ENCODE data around the gene GHITM.
"Not testable (repeated sequence)": the region's sequence is repeated elsewhere in the genome, so short reads cannot be mapped to it uniquely, and the experiment has no call there.

Gene GHITM

DNA sequence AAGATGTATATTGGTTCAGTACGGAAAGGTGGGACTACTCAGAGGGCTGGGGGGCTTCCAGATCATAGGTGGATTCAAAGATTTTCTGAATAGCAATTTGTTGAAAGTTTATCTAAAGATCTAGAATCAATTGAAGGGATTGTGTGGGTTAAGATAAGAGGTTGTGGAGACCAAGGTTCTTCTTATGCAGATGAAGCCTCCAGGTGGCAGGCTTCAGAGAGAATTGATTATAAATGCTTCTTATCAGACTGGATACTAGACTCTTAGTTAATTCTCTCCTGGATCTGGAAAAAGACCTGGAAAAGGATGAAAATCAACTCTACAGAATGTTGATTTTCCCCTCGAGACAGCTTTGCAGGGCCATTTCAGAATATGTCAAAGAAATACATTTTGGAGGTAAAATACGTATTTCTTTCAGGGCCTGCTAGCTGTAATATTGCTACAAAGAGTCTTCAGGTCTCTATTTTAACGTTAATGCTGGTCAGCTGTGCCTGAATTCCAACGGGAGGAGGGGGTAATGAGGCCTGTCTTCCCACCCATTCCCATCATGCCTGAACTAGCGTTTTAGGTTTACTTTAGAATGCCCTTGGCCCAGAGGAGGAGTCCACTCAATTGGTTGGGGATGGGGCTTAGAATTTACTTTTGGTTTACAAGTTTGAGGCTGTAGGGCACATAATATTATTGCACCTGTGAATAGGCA, 21.5 kb downstream of the GHITM start:
- no peaks in the 10 kb centered on the region for H3K9me3 ChIP-seq (ENCODE audit: control insufficient read depth, low read length)
- DNase-seq: no peak
- H3K27ac ChIP-seq (ENCODE audit: insufficient read depth, low read length, poor library complexity, severe bottlenecking): no peak overlapping the region
- no peaks in the 10 kb centered on the region for H3K4me1 ChIP-seq (ENCODE audit: control insufficient read depth, insufficient read depth, low read length, poor library complexity, severe bottlenecking)
- no peaks in the 10 kb centered on the region for H3K36me3 ChIP-seq (ENCODE audit: control insufficient read depth, insufficient read depth, low read length)
- no peak overlapping the region for H3K4me3 ChIP-seq (ENCODE audit: insufficient read depth, low read depth, low read length, poor library complexity, severe bottlenecking)
- H3K27me3 ChIP-seq (replicated peaks; ENCODE audit: control insufficient read depth, insufficient read depth, low read length, poor library complexity, severe bottlenecking): no peaks in the 10 kb centered on the region

DNA sequence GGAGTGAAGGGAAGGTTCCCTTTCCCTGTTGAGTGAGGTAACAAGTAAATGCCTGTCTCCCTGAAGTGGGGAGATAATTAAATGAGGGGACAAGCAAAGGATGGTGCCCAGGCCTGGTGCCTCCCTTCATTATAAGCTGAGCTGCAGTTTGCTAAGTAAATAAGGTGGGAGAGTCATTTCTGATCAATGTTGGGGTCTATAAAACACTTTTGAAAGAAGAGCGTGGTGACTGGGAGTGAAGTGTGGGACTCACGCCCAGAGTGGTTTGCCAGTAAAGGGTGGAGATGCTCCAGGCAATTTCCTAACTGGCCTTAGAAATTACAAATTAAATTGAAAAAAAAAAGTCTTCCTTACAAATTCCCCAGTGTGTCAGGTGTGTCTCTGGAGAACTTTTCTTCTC, 24.7 kb downstream of the GHITM start:
- Histone ChIP-seq H3K4me1 (ENCODE audit: control insufficient read depth, insufficient read depth, low read length, poor library complexity, severe bottlenecking) (no peaks in the 10 kb centered on the region), H3K36me3 (ENCODE audit: control insufficient read depth, insufficient read depth, low read length) (no peaks in the 10 kb centered on the region), H3K27me3 (replicated peaks; ENCODE audit: control insufficient read depth, insufficient read depth, low read length, poor library complexity, severe bottlenecking) (no peaks in the 10 kb centered on the region), H3K9me3 (ENCODE audit: control insufficient read depth, low read length) (no peaks in the 10 kb centered on the region), H3K27ac (ENCODE audit: insufficient read depth, low read length, poor library complexity, severe bottlenecking) (no peak overlapping the region), H3K4me3 (ENCODE audit: insufficient read depth, low read depth, low read length, poor library complexity, severe bottlenecking) (no peak overlapping the region)
- DNase-seq: no peak

DNA sequence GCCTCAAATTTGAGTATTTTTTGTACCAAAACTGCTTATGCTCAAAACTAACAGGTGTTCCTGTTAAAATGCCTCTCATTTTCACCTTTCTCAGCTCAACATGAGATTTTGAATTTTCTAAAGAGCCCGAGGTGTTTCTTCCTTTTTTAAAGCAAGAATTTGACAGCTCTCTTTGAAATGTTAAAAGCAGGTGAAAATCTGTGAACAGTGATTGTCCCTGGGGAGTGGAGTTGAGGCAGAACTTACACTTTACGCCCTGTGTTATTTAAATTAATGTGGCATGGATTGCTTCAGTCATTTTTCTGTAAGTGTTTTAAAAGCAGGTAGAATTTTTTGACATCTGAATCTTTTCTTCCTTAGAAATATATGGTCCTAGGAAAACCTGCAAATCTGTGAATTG, 25.1 kb downstream of the GHITM start:
- H3K4me1 ChIP-seq (ENCODE audit: control insufficient read depth, insufficient read depth, low read length, poor library complexity, severe bottlenecking): no peaks in the 10 kb centered on the region
- H3K27me3 ChIP-seq (replicated peaks; ENCODE audit: control insufficient read depth, insufficient read depth, low read length, poor library complexity, severe bottlenecking): no peaks in the 10 kb centered on the region
- no peak overlapping the region for H3K4me3 ChIP-seq (ENCODE audit: insufficient read depth, low read depth, low read length, poor library complexity, severe bottlenecking)
- no peak for DNase-seq
- H3K36me3 ChIP-seq (ENCODE audit: control insufficient read depth, insufficient read depth, low read length): no peaks in the 10 kb centered on the region
- H3K9me3 ChIP-seq (ENCODE audit: control insufficient read depth, low read length): no peaks in the 10 kb centered on the region
- H3K27ac ChIP-seq (ENCODE audit: insufficient read depth, low read length, poor library complexity, severe bottlenecking): no peak overlapping the region

DNA sequence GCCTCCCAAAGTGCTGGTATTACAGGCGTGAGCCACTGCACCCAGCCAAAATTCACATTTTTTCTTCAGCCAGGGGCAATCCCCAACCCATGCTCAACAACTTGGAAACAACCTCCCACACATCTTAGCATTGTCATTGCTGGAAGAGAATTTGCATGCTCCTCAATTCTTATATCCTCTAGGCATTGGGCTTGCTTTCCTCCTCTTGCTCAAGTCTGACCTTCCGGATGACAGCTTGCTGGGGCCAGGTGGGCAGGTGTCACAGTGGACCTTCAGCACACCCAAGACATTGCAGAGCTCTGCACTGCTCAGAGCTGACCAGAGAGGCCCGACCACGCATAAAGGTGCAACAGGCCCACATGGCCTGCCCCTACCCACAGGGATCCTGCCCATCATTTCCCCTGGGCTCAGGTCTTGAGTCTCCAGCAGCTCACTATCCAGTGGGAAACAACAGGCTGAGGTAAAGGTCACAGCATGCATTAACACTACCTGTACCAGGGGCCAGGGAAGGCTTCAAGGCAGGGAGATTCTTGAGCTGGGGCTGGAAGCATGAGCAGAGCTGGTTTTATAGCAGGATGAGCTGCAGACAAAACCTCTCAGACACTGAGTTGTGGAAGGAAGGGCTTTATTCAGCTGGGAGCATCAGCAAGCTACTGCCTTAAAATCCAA, 27.4 kb downstream of the GHITM start:
- no peaks in the 10 kb centered on the region for H3K4me1 ChIP-seq (ENCODE audit: control insufficient read depth, insufficient read depth, low read length, poor library complexity, severe bottlenecking)
- no peaks in the 10 kb centered on the region for H3K9me3 ChIP-seq (ENCODE audit: control insufficient read depth, low read length)
- no peaks in the 10 kb centered on the region for H3K27me3 ChIP-seq (replicated peaks; ENCODE audit: control insufficient read depth, insufficient read depth, low read length, poor library complexity, severe bottlenecking)
- no peak for DNase-seq
- H3K27ac ChIP-seq (ENCODE audit: insufficient read depth, low read length, poor library complexity, severe bottlenecking): no peak overlapping the region
- H3K4me3 ChIP-seq (ENCODE audit: insufficient read depth, low read depth, low read length, poor library complexity, severe bottlenecking): no peak overlapping the region
- H3K36me3 ChIP-seq (ENCODE audit: control insufficient read depth, insufficient read depth, low read length): no peaks in the 10 kb centered on the region

DNA sequence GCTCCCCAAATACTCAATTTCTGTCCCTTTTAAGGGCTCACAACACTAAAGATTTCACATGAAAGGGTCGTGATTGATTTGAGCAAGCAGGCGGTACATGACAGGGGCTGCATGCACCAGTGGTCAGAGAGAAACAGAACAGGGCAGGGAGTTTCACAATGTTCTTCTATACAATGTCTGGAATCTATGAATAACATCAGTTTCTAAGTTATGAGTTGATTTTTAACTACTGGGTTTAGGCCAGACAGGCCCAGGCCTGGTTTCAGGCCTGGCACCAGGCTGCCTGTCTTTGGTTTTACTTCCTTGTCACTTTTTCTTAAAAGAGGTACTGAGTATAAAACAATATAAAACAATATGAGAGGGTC, 28.0 kb downstream of the GHITM start:
- H3K9me3 ChIP-seq (ENCODE audit: control insufficient read depth, low read length); H3K36me3 ChIP-seq (ENCODE audit: control insufficient read depth, insufficient read depth, low read length); DNase-seq; H3K4me1 ChIP-seq (ENCODE audit: control insufficient read depth, insufficient read depth, low read length, poor library complexity, severe bottlenecking); H3K27me3 ChIP-seq (replicated peaks; ENCODE audit: control insufficient read depth, insufficient read depth, low read length, poor library complexity, severe bottlenecking); H3K27ac ChIP-seq (ENCODE audit: insufficient read depth, low read length, poor library complexity, severe bottlenecking); H3K4me3 ChIP-seq (ENCODE audit: insufficient read depth, low read depth, low read length, poor library complexity, severe bottlenecking): not testable (repeated sequence)

DNA sequence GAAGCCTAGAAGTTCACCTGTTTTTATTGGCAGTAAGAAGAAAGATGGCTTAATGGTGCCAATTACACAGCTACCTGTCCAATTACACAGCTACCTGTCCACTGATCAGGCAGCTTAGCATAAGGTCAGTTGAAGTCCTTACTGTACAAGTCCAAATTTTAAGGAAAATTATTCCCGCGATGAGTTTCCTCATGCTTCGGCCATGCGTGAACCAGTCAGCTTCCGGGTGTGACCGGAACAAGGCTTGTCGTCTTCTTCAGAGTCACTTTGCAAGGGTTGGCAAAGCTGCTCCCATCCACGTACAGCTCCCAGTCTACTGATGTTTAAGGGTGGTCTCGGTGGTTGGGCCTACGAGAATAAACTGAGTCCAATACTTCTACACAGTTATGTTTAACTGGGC, 29.1 kb downstream of the GHITM start:
- H3K27ac ChIP-seq (ENCODE audit: insufficient read depth, low read length, poor library complexity, severe bottlenecking); H3K9me3 ChIP-seq (ENCODE audit: control insufficient read depth, low read length); H3K27me3 ChIP-seq (replicated peaks; ENCODE audit: control insufficient read depth, insufficient read depth, low read length, poor library complexity, severe bottlenecking); H3K4me3 ChIP-seq (ENCODE audit: insufficient read depth, low read depth, low read length, poor library complexity, severe bottlenecking); H3K36me3 ChIP-seq (ENCODE audit: control insufficient read depth, insufficient read depth, low read length); DNase-seq; H3K4me1 ChIP-seq (ENCODE audit: control insufficient read depth, insufficient read depth, low read length, poor library complexity, severe bottlenecking): not testable (repeated sequence)

DNA sequence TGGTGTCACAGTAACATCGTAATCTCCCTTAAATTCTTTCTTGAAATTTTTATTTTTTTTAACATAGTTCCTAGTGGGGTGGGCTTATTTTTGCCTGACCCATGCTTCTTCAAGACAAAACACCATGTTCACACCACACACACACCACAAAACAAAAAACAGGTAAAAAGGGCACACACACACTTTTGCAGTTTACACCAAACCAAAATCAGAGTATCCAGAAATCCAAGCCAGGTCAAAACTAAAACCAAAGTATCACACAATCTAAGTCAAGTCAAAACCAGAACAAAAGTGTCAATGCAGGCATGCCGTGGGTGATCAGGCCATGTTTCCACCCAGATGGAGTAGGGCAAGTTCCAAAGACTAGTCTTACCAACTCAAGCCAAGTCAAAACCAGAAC, 31.9 kb downstream of the GHITM start:
- H3K27ac ChIP-seq (ENCODE audit: insufficient read depth, low read length, poor library complexity, severe bottlenecking); H3K36me3 ChIP-seq (ENCODE audit: control insufficient read depth, insufficient read depth, low read length); H3K4me3 ChIP-seq (ENCODE audit: insufficient read depth, low read depth, low read length, poor library complexity, severe bottlenecking); DNase-seq; H3K27me3 ChIP-seq (replicated peaks; ENCODE audit: control insufficient read depth, insufficient read depth, low read length, poor library complexity, severe bottlenecking); H3K9me3 ChIP-seq (ENCODE audit: control insufficient read depth, low read length); H3K4me1 ChIP-seq (ENCODE audit: control insufficient read depth, insufficient read depth, low read length, poor library complexity, severe bottlenecking): not testable (repeated sequence)

DNA sequence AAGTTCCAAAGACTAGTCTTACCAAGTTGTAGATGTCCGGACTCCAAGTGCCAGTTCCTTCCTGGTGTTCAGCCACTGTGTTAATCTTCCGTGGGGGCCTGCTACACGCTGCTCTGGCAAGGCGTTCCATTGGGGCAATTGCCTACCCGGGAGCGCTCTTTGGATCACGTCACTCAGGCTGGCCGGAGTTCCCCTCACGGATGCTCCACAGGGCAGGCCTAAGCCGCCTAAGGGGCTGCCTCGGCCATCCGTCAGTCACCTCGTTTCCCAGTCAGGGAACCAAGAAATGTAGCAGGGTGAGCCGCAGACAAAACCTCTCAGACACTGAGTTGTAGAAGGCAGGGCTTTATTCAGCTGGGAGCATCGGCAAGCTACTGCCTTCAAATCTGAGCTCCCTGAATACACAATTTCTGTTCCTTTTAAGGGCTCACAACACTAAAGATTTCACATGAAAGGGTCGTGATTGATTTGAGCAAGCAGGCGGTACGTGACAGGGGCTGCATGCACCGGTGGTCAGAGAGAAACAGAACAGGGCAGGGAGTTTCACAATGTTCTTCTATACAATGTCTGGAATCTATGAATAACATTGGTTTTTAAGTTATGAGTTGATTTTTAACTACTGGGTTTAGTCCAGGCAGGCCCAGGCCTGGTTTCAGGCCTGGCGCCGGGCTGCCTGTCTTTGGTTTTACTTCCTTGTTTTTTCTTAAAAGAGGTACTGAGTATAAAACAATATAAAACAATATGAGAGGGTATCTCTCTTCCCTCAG, 32.6 kb downstream of the GHITM start:
- not testable (repeated sequence) for H3K27ac ChIP-seq (ENCODE audit: insufficient read depth, low read length, poor library complexity, severe bottlenecking); H3K36me3 ChIP-seq (ENCODE audit: control insufficient read depth, insufficient read depth, low read length); H3K9me3 ChIP-seq (ENCODE audit: control insufficient read depth, low read length); DNase-seq; H3K4me1 ChIP-seq (ENCODE audit: control insufficient read depth, insufficient read depth, low read length, poor library complexity, severe bottlenecking); H3K27me3 ChIP-seq (replicated peaks; ENCODE audit: control insufficient read depth, insufficient read depth, low read length, poor library complexity, severe bottlenecking); H3K4me3 ChIP-seq (ENCODE audit: insufficient read depth, low read depth, low read length, poor library complexity, severe bottlenecking)

DNA sequence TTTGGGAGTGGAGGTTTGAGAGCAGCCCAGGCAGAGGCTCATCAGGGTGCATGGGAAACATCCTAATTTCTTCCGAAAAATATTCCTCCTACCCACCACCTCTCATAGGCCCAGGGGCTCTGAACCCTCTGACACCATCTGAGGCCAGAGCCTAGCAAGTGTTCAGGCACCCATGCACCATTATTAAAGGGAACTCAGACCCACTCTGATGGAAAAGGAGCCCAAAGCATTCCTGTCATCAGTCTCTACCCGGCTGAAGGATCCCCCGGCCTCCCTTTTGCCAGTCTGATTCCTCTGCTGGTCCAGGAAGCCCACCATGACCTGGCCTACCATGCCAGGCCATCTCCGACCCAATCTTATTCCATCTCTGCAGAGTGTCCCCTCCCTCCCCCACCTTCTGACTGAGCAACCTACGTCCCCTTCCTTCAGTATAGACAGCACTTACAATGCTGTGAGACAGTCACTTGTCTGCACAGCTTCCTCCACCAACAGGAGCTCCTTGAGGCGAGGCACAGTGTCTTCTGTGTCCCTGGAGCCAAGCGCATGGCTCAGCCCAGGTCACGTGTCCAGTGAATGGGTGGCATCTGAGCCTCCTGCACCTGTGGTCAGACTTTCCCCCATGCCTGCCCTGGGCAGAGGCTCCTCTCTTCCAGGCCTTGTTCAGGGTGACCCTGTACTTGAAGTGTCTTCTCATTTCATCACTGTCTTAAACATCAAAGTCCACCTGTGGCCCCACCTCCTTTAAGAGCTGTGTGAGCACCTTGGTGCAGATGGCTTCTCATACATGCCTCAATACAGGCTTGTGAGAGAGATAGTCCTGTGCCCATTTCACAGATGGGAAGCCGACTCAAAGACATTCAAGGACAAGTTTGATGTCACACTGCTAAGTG, 33.4 kb downstream of the GHITM start:
- peaks cover 11% of the 10 kb centered on the region for H3K4me1 ChIP-seq (ENCODE audit: control insufficient read depth, insufficient read depth, low read length, poor library complexity, severe bottlenecking)
- no peaks in the 10 kb centered on the region for H3K27me3 ChIP-seq (replicated peaks; ENCODE audit: control insufficient read depth, insufficient read depth, low read length, poor library complexity, severe bottlenecking)
- no peaks in the 10 kb centered on the region for H3K36me3 ChIP-seq (ENCODE audit: control insufficient read depth, insufficient read depth, low read length)
- DNase-seq: no peak
- no peak overlapping the region for H3K4me3 ChIP-seq (ENCODE audit: insufficient read depth, low read depth, low read length, poor library complexity, severe bottlenecking)
- no peaks in the 10 kb centered on the region for H3K9me3 ChIP-seq (ENCODE audit: control insufficient read depth, low read length)
- H3K27ac ChIP-seq (ENCODE audit: insufficient read depth, low read length, poor library complexity, severe bottlenecking): no peak overlapping the region

All from effector memory CD4-positive, alpha-beta T cell (primary cell).